HG03354 (cell line): Measurements from ENCODE around the gene GRAMD4.

Source experiments
- ATAC-seq: cut with Tn5 transposase; IDR thresholded peaks from one replicate; pipeline ENCODE4 v1.9.1; 2021; ENCODE audit warnings: mild to moderate bottlenecking; ENCODE audit not compliant: unreplicated experiment, poor library complexity, severe bottlenecking

GRAMD4 gene

DNA sequence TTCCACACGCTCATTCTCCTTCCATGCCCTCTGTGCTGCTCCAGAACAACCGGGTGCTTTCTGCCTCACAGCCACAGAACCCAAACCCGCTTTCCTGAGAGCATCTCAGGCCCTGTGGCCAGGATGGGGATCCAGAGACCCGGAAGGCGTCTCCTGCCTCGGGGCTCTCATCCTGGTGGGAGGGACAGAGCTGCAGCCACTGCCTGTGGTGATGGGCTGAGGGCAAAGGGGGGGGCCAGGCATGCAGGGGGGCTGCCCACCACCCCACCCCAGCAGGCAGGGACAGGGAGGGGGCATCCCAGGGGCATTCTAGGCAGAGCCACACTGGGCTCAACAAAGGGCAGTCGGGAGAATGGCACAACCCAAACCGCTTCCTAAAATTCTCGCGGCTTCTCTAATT is 76.4 kb downstream of the GRAMD4 start:
- no peak for ATAC-seq

GRCh38 chr22:46697811-46698515 is 77.8 kb downstream of the GRAMD4 start:
- no peak for ATAC-seq

DNA sequence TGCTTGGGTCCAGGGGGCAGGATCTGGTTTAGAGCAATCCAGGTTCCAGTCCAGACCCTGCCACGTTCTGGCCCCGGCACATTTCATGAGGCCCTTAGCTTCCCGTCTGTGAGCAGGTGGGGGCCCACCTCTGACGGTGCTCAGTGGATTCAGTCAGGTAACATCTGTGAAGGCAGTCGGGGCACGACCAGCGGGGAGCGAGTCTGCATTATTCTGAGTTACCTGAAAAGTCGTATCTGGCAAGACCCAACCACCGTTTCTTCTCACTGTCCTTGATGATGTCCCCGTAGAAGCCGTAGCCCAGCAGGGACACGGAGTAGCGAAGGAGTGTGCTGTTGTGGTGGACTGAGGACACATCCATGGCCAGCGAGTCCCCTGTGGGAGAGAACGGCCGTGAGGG is 78.9 kb downstream of the GRAMD4 start:
- ATAC-seq: no peak

- ATAC-seq: no peak
These were observed 81.1 kb downstream of the GRAMD4 start for GRCh38 chr22:46701262-46701661.

DNA sequence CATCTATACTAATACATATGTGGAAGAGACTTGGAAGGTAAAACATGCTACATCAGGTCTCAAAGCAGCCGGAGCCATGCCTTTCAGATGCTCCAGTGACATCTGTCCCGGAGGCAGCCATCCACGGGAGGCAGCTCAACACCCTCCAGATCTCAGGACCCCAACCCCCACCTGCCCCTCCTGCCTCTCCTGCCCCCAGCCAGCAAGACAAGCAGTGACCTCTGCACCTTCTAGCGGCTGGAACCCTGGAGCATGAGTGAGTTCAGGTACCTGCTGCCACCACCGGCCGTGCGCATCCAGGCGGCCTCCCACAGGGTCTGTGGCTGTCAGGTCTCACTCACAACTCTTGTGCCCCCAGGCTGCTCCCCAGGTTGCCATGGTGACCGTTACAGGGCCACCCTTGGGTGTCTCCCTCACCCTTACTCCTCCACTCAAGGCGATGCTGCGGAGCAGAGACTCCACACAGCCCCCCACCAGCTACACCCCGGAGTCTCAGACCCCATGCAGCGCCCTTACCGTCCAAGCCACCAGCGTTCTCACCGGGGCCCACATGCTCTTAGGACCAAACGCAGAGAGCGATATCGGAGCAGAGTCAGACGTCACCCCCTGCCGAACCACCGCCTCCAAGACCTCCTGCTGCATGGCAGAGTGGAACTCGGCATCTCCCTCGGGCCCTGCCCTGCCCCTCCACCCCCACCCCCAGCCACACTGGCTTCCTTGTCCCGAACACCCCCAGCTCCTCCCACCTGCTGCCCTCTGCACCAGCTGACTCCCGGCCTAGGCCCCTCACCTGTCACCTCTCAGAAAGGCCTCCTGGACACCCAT is 83.2 kb downstream of the GRAMD4 start:
- ATAC-seq: no peak

DNA sequence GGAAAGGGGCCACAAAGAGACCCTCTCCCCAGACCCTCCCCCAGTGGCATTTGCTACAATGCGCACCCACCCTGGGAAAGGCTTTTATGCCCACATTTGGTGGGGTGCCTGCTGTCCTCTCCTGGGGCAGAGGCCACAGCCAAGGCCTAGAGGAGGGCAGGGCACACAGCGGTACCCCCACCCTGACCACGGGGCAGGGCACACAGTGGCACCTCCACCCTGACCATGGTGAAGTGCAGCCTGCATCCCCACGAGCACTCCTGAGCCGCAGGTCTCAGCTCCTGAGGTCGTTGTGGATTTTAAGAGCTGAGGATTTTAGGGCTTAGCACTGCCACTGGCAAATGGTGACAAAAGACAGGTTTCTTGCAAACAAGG is 83.8 kb downstream of the GRAMD4 start:
- ATAC-seq: no peak

GRCh38 chr22:46706060-46706459 is 85.9 kb downstream of the GRAMD4 start:
- ATAC-seq: no peak

GRCh38 chr22:46707305-46707704 is 87.1 kb downstream of the GRAMD4 start:
- ATAC-seq: no peak

DNA sequence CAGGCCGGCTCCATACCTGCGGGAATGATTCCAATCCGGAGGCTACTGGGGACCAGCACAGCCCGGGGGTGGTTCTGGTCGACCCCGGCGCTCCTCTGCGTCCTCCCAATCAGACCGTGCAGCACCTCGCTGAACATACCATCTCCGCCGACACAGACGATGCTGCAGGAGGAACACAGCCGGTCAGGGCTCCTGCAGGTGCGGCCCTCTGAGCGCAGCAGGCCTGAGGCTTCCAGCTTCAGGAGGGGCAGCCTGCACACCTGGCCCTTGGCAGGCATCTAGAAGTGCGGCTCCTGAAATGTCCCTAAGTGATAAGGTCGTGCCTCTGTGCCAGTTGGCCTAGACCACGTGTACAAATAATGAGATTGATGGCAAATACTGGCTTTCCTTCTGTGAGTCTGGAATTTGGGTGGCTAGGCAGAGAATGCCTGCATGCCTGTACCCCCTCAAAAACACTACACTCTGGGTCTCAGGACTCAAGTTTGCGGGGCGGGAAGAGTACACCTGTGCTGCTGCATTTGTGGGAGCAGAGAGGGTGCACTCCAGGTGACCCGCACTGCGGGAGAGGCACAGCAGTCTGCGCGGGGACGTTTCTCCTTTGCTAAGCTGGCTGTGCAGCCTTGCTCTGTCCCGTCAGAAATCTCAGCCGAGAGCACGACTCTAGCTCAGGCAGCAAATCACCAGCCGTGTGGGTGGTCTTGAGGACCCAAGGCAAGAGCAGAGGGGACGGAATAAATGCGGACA is 87.8 kb downstream of the GRAMD4 start:
- ATAC-seq: no peak

DNA sequence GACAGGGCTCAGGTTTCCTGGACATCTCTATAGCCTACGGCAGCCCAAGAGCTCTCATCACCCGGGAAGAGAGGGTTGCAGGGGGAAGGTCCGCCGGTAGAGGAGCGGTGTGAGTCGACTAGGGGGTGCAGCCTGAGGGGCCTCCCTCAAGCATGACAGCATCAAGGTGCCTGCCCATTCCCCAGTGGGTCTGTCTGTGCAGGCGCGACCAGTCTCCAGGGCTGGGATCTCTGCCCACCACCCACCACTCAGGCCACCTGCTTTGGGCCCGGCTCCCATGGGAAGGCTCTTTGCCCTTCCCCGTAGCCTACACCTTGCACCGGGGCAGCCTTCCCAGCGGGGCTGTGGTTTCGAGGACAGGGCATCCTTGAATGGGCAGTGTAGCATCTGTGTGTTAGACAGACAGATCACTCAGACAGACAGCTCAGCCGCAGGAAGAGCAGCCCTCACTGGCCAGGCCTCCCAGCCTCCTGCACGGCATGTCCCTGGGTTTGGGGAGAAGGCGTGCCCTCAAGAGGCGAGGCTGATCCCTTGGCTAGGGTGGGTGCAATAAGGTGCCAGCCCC is 88.7 kb downstream of the GRAMD4 start:
- ATAC-seq: no peak

DNA sequence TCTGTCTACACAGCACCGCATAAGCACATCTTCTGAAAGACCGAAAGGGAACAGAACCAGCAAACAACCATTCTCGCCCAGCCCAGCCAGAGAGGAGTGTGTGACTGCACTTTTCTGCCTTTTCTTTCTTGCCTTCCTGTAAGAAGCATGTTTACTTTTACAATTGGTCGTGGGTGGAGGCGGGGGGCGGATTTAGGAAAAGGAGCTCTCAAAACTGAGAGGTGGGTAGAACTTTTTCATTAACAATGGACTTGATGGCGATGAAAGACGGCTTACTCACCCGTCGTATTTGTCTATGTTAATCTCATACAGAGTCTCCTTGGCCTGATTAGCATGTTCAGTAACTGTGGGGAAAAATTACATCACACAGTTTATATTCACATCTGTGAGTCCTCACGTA is 90.6 kb downstream of the GRAMD4 start:
- ATAC-seq: no peak

DNA sequence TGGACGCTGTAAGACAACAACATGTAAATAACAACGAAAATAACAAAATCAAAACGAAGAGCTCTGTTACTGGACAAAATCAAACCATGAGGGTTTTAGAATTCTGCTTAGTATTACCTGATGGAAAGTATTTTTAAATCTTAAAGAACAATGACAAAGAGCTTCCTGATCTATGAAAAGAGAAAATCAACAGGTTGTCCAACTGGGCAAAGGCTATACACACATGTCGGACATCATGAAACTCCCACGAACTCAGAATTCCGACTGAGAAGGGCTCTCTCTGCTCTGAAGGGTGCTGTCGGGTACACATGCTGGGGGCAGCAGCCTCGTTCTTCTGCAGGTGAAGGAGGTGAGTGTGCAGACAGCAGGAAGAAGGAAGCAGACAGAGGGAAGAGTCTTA is 92.1 kb downstream of the GRAMD4 start:
- no peak for ATAC-seq

DNA sequence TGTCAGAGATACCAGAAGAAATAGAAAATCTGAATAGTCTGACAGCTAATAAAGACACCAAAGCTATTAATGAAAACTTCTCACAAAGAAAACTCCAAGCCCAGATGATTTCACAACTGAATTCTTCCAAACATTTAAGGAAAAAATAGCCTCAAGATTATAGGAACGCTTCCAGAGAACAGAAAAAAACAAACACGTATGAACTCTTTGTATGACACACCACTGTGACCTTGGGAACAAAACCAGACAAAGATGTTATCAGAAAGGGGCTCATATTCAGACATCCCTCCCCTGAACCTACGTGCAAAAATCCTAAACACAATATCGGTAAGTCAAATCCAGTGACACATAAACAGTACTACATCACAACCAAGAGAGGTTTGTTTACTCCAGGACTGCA is 94.4 kb downstream of the GRAMD4 start:
- ATAC-seq: no peak

DNA sequence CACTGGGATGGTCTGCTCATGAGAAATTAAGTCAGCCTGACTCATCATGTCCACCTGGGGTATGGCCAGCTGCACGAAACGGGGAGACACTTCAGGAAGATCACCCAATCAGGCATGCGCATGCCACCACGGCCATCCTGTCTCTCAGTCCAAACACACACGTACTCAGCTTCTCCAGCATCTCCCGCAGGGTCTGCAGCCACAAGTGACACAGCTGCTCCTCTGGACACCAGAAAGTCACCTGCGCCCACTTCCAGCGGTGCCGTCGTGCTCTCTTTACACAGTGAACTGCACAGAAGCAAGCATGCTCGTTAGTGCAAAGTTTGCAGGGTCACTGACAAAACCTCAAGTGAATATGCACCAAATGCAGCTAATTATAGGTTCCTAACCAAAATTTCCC is 99.7 kb downstream of the GRAMD4 start:
- ATAC-seq: no peak

DNA sequence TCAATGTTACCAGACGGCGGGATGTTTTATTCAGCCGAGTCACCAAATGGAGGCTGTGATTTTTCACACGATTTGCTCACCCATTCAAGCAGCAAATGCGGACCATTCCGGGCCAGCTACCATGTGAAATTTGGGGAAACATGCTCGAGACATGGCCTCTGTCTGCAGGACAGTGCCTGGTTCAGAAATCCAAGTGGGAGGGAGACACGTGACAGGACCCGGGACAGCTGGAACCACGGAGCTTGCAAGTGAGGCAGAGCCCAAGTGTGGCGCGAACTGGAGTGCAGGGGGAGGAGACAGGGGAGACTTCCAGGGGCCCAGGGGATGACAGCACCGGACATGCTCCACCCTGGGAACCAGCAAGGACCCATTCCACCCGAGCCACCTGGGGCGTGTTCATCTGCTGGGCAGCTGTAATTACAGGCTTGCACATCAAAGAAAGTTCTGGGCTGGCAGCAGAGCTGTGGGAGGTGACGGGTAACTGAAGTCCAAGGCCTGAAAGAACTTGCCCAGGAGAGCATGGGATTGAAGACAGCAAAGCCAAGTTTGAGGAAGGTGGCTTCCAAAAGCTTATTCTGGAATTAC is 101.4 kb downstream of the GRAMD4 start:
- no peak for ATAC-seq

GRCh38 chr22:46723882-46724281 is 103.7 kb downstream of the GRAMD4 start:
- ATAC-seq: no peak

DNA sequence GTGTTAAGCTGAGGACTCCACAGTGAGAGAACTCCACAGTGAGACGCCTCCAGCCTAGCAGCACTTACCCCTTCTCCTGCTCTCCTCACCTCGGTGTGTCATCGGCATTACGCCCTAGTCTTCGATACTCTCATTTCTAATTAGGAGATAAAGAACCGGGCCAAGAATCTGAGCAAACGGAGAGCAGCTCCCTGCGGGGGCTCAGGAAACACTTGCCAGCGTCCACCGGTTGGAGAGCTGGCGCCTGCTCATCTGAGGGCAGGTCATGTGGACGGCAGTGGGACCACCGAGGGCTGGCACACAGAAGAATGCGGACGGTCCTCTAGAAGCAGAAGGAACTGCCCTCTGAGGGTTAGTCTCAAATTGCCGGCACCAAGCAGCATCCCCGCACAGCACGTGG is 104.9 kb downstream of the GRAMD4 start:
- no peak for ATAC-seq

GRCh38 chr22:46726066-46726985 is 106.1 kb downstream of the GRAMD4 start:
- ATAC-seq: no peak

DNA sequence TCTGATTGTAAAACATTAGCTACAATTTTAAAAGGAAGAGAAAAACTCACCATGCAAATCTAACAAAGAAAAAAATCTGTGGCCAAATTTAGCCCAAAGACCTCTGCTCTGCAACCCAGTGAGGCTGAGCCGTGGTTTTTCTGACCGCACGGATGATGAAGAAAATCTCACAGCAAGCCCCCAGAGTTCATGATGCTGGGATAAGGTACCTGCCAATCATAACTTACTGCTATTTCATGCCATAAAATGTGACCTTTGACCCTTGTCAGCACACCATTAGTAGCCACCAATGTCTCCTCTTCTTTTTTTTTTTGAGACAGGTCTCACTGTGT is 106.8 kb downstream of the GRAMD4 start:
- no peak for ATAC-seq
